ENCODE measurements around the gene FAF1.
"Not testable (repeated sequence)": the region's sequence is repeated elsewhere in the genome, so short reads cannot be mapped to it uniquely, and the experiment has no call there.

GRCh38 chr1:50907610-50908009 is 52.5 kb downstream of the FAF1 start:
- not testable (repeated sequence) for TF ChIP-seq CTCF, POLR2A (IDR thresholded peaks at IDR 0.05)

All from esophagus squamous epithelium (tissue), 4 donors.